ENCODE results near the gene CBY3.
A peak's percentile ranks its signal among the peaks of the same experiment; 100 is the strongest.
"Not testable (repeated sequence)": the region's sequence is repeated elsewhere in the genome, so short reads cannot be mapped to it uniquely, and the experiment has no call there.

CBY3 gene

GRCh38 chr5:179697993-179698934, 17.4 kb upstream of the CBY3 start:
- DNase-seq (ENCODE audit: low spot score) = peak; percentile 100
- CTCF ChIA-PET = interaction anchor here (1.2 kb wide), 1 partner anchor 20 kb away, joined by 4 read pairs; no protein-coding TSS in a partner anchor
- TF ChIP-seq CTCF (conservative IDR thresholded peaks at IDR 0.05; ENCODE audit: low read depth) = no peak
- H3K27ac ChIP-seq = peak overlapping the region; percentile 88
- POLR2A ChIA-PET (ENCODE audit: low non-redundant PET) = interaction anchor here (1.0 kb wide), 1 partner anchor 20 kb away, joined by 4 read pairs; no protein-coding TSS in a partner anchor

DNA sequence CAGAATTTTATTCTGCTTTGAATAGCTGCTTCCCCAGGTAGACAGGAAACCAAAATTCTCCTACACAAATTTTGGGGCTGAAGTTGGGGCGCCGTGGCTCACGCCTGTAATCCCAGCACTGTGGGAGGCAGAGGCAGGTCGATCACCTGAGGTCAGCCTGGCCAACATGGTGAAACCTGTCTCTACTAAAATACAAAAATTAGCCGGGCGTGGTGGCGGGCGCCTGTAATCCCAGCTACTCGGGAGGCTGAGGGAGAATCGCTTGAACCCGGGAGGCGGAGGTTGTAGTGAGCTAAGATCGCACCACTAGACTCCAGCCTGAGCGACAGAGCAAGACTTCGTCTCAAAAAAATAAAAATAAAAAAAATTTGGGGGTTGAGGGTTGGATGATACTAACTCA, 16.7 kb upstream of the CBY3 start:
- H3K27ac ChIP-seq = peak overlapping the region; percentile 88
- ChIA-PET POLR2A (ENCODE audit: low non-redundant PET) (interaction anchor here (1.0 kb wide), 1 partner anchor 19 kb away, joined by 4 read pairs; no protein-coding TSS in a partner anchor), CTCF (interaction anchor here (1.2 kb wide), 1 partner anchor 20 kb away, joined by 4 read pairs; no protein-coding TSS in a partner anchor)
- not testable (repeated sequence) for DNase-seq (ENCODE audit: low spot score)

GRCh38 chr5:179697108-179697507, 16.3 kb upstream of the CBY3 start:
- H3K27ac ChIP-seq = peak overlapping the region; percentile 88
- CTCF ChIA-PET = interaction anchor here (1.2 kb wide), 1 partner anchor 19 kb away, joined by 4 read pairs; no protein-coding TSS in a partner anchor
- no peak for TF ChIP-seq CTCF (conservative IDR thresholded peaks at IDR 0.05; ENCODE audit: low read depth)
- no peak for DNase-seq (ENCODE audit: low spot score)
- POLR2A ChIA-PET (ENCODE audit: low non-redundant PET) = interaction anchor here (1.0 kb wide), 1 partner anchor 19 kb away, joined by 4 read pairs; no protein-coding TSS in a partner anchor

- no peak overlapping the region for H3K27ac ChIP-seq
- CTCF ChIA-PET = interaction anchor here (1.2 kb wide), 1 partner anchor 19 kb away, joined by 4 read pairs; no protein-coding TSS in a partner anchor
- DNase-seq (ENCODE audit: low spot score) = no peak
- no peak for TF ChIP-seq CTCF (conservative IDR thresholded peaks at IDR 0.05; ENCODE audit: low read depth)
- POLR2A ChIA-PET (ENCODE audit: low non-redundant PET) = no interaction called here
Observed at GRCh38 chr5:179696603-179697002, 15.8 kb upstream of the CBY3 start.

GRCh38 chr5:179694561-179694960, 13.7 kb upstream of the CBY3 start:
- no peak overlapping the region for H3K27ac ChIP-seq
- CTCF ChIA-PET = interaction anchor here (0.5 to 1.2 kb wide), 2 partner anchors 14 to 17 kb away, joined by 3 to 4 read pairs; no protein-coding TSS in a partner anchor
- POLR2A ChIA-PET (ENCODE audit: low non-redundant PET) = no interaction called here
- no peak for DNase-seq (ENCODE audit: low spot score)
- TF ChIP-seq CTCF (conservative IDR thresholded peaks at IDR 0.05; ENCODE audit: low read depth) = no peak

DNA sequence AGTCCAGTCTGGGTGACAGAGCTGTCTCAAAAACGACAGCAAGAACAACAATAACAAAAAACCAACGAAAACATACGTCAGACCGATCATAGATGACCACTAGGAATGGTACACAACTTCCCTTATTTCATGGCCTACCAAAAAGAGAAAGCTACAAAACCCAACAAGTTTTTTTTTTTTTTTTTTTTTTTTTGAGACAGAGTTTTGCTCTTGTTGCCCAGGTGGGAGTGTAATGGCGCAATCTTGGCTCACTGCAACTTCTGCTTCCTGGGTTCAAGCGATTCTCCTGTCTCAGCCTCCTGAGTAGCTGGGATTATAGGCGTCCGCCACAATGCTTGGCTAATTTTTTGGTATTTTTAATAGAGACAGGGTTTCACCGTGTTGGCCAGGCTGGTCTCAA, 8.4 kb upstream of the CBY3 start:
- CTCF ChIA-PET = interaction anchor here (0.6 kb wide), 1 partner anchor 67 kb away, joined by 4 read pairs; no protein-coding TSS in a partner anchor
- DNase-seq (ENCODE audit: low spot score); H3K27ac ChIP-seq: not testable (repeated sequence)
- POLR2A ChIA-PET (ENCODE audit: low non-redundant PET) = interaction anchor here (0.6 kb wide), 1 partner anchor 41 kb away, joined by 7 read pairs; no protein-coding TSS in a partner anchor

DNA sequence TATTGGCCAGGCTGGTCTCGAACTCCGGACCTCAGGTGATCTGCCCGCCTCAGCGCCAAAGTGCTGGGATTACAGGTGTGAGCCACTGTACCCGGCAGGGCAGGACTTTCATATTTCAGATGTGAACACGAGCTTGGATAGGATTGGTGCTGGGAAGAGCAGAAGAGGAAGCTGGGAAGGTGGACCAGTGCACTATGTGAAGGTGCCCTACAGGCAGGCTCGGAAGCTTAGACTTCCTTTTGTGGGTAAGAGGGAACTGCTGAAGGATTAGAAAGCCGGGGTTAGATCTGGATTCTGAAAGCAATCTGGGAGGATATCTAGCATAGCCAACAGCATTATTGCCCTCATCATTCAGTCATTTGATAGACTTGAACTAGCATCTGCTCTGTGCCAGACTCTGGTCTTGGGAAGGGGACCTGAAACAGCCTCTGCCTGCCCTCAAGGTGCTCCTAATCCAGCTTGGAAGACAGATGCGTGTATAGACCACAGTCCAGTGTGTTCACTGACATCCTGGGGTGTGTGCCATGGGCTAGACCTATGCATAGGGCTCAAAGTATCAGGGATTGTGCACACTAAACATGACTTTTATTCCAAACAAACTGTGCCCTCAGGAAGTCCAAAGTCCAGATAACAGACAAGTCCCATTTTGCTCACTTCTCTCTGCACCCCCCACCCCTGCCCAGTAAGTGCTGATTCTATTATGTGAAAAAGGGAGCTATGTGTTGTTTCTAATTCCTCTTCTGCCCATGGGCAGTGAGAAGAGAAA, 637 bp downstream of the CBY3 start:
- TF ChIP-seq CTCF (conservative IDR thresholded peaks at IDR 0.05; ENCODE audit: low read depth) = no peak
- ChIA-PET CTCF (interaction anchor here (0.6 kb wide), 2 partner anchors 15 to 48 kb away, joined by 3 to 4 read pairs; no protein-coding TSS in a partner anchor), POLR2A (ENCODE audit: low non-redundant PET) (interaction anchor here (0.5 to 0.7 kb wide), 2 partner anchors 8 to 10 kb away, joined by 7 to 9 read pairs; no protein-coding TSS in a partner anchor)
- no peak for DNase-seq (ENCODE audit: low spot score)
- no peak overlapping the region for H3K27ac ChIP-seq

Data from RWPE1 (cell line).